Stimulated activated naive CD4-positive, alpha-beta T cell treated with Interleukin-2 at 50 U/mL for 16 hours (primary cell): Measurements from ENCODE around the gene GALNT3.

Experiments
- DNase-seq: peaks from one replicate; lab custom pipeline; 2025; lab: John Stamatoyannopoulos, UW

GALNT3 gene

GRCh38 chr2:165725421-165725820 lies 68.6 kb downstream of the GALNT3 start:
- no peak for DNase-seq

GRCh38 chr2:165720511-165720910 lies 73.5 kb downstream of the GALNT3 start:
- DNase-seq: no peak

GRCh38 chr2:165718610-165719210 lies 75.3 kb downstream of the GALNT3 start:
- no peak for DNase-seq

- DNase-seq: no peak
Observed at GRCh38 chr2:165716091-165716490, 78.0 kb downstream of the GALNT3 start.

- DNase-seq: no peak
Observed at GRCh38 chr2:165706960-165707487, 87.0 kb downstream of the GALNT3 start.

GRCh38 chr2:165701147-165701546 lies 92.9 kb downstream of the GALNT3 start:
- no peak for DNase-seq

GRCh38 chr2:165700531-165700930 lies 93.5 kb downstream of the GALNT3 start:
- DNase-seq: no peak

- DNase-seq: no peak
Observed at GRCh38 chr2:165699946-165700345, 94.1 kb downstream of the GALNT3 start.

- no peak for DNase-seq
Observed at GRCh38 chr2:165698444-165698884, 95.6 kb downstream of the GALNT3 start.

- no peak for DNase-seq
Observed at GRCh38 chr2:165697748-165698443, 96.2 kb downstream of the GALNT3 start.
